Activated CD4-positive, CD25-positive, alpha-beta regulatory T cell treated with anti-CD3 and anti-CD28 coated beads, Interleukin-2, amount 50 U/mL, for 72 hours (primary cell): ENCODE results near the gene ALOX5.
"Not testable (repeated sequence)": the region's sequence is repeated elsewhere in the genome, so short reads cannot be mapped to it uniquely, and the experiment has no call there.

Experiments
- DNase-seq: peaks from one replicate; pipeline ENCODE4 v3.0.0; 2021

ALOX5 gene

GRCh38 chr10:45471531-45472310, 97.7 kb downstream of the ALOX5 start:
- no peak for DNase-seq

- DNase-seq, result no peak
Observed at GRCh38 chr10:45473126-45473525, 99.1 kb downstream of the ALOX5 start.

- DNase-seq, result no peak
Observed at GRCh38 chr10:45476559-45476958, 102.5 kb downstream of the ALOX5 start.

- no peak for DNase-seq
Observed at GRCh38 chr10:45480294-45480693, 106.3 kb downstream of the ALOX5 start.

- not testable (repeated sequence) for DNase-seq
Observed at GRCh38 chr10:45481100-45481499, 107.1 kb downstream of the ALOX5 start.

- DNase-seq, result no peak
Observed at GRCh38 chr10:45483002-45483401, 109.0 kb downstream of the ALOX5 start.

GRCh38 chr10:45487735-45488134, 113.7 kb downstream of the ALOX5 start:
- no peak for DNase-seq

GRCh38 chr10:45488365-45488764, 114.3 kb downstream of the ALOX5 start:
- no peak for DNase-seq

- DNase-seq, result no peak
Observed at GRCh38 chr10:45490277-45490676, 116.3 kb downstream of the ALOX5 start.

GRCh38 chr10:45491061-45491460, 117.0 kb downstream of the ALOX5 start:
- DNase-seq, result no peak
